Fibroblast of pulmonary artery (primary cell): Measurements from ENCODE around the gene TMEM184B.

ENCODE experiments used
- DNase-seq: peaks from one replicate; pipeline ENCODE4 v3.0.0-alpha.2; 2010; ENCODE audit warnings: low read depth
- H3K4me3 ChIP-seq: replicated peaks from 2 replicates; pipeline ENCODE4 v1.5.1; 2011; ENCODE audit warnings: low read depth, mild to moderate bottlenecking, control low read depth, low read length, moderate library complexity
- TF ChIP-seq, protein P1 (sequence below): IDR thresholded peaks from 2 replicates; pipeline ENCODE4 v1.5.1; 2011; ENCODE audit warnings: mild to moderate bottlenecking, control low read depth, low read length, inconsistent platforms; ENCODE audit errors: missing control alignments

The TMEM184B gene

DNA sequence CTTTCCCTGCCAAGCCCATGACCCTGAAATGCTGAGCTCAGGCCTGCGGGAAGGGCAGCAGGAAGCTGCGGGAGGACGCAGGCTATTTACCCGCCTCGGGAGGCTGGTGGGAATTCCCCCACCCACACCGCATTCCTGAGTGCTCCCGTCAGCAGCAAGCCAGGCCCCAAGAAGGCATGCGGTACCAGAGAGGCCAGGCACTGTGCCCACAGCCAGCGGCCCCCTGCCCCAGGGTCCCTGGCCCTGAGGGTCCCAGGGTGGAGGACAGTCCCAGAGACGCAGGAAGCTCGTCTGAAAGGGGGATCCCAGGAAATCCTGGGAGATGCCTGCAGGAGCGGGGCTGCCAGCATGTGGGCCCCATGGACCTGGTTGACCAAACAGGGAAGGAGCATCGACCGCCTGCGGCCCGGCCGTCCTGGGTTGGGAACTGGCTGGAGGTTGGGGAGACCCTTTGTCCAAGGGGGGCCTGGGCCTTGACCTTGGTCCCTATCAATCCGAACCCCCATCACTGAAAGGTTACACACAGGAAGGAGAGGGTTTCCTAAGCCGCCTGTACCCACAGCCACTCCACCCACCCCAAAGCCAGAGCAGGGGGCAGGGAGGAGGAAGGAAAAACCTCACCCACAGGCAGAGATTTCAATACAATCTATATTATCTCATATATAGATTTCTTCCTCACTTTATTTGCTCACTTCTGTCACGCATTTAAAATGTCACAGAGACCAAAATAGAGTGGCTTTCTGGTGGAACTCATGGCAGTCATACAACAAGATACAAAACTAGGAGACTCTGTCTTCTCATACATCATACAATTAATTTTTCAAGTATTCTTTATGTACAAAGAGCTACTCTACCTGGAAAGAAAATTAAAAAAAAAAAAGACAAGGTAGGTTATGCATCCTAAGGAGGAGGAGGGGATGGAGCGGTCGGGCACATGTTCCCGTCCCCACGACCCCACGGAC lies 53.9 kb downstream of the TMEM184B start:
- H3K4me3 ChIP-seq, result no peak overlapping the region
- TF ChIP-seq, protein P1, sequence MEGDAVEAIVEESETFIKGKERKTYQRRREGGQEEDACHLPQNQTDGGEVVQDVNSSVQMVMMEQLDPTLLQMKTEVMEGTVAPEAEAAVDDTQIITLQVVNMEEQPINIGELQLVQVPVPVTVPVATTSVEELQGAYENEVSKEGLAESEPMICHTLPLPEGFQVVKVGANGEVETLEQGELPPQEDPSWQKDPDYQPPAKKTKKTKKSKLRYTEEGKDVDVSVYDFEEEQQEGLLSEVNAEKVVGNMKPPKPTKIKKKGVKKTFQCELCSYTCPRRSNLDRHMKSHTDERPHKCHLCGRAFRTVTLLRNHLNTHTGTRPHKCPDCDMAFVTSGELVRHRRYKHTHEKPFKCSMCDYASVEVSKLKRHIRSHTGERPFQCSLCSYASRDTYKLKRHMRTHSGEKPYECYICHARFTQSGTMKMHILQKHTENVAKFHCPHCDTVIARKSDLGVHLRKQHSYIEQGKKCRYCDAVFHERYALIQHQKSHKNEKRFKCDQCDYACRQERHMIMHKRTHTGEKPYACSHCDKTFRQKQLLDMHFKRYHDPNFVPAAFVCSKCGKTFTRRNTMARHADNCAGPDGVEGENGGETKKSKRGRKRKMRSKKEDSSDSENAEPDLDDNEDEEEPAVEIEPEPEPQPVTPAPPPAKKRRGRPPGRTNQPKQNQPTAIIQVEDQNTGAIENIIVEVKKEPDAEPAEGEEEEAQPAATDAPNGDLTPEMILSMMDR, result no peak
- DNase-seq, result peak; percentile 96

DNA sequence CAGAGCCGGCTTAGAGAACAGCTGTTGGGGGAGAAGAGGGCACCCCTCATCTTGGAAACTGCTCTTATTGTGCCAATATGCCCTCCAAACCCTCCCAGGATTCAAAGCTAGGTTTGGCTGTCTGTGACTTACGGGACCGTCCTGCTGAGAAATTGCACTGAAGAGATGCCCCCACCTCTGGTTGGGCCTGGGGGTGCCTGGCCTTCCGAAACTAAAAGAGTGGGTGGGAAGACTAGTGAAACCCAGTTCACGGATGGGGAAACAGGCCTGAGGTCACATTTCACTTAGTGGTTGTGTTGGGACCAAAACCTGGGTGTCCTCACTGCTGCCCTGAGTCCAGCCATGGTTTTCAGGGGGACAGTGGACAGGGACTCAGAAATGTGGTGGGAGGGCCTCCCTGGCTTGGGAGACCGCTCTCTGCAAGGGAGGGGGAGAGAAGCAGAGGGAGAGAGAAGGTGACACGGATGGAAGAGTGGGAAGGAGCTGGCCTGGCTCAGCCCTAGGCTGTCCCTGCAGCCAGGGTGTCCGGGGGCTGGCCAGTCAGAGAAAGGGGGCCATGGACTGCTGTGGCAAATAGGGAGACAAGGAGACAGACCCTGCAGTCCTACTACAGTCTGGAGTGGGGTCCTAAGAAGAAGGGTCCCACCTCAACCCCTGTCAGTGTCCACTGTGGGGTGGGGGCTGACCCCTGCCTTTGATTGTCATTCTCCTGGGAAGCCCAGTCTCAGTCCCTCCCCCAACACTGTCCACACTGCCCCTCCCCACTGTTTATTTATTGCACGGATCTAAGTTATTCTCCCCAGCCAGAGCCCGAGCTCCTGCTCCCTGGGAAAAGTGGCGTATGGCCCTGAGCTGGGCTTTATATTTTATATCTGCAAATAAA lies 57.4 kb downstream of the TMEM184B start:
- DNase-seq, result no peak
- H3K4me3 ChIP-seq, result no peak overlapping the region
- TF ChIP-seq, protein P1, result no peak

DNA sequence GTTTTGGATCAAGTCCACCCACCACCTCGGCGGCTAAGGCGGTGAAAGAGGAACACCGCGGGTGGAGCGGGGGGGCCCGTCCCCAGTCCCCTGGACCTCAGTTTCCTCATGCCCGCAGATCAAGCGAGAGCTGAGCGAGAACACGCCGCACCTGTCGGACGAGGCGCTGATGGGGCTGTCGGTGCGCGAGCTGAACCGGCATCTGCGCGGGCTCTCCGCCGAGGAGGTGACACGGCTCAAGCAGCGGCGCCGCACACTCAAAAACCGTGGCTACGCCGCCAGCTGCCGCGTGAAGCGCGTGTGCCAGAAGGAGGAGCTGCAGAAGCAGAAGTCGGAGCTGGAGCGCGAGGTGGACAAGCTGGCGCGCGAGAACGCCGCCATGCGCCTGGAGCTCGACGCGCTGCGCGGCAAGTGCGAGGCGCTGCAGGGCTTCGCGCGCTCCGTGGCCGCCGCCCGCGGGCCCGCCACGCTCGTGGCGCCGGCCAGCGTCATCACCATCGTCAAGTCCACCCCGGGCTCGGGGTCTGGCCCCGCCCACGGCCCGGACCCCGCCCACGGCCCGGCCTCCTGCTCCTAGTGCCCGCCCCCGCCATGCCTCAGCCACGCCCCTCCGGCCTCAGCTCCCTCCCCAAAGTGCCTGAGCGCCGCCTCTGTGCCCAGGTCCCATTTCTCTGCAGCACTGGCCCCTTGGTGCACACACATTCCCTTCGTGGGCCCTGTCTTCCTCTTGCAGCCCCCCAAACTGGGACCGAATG lies 58.3 kb downstream of the TMEM184B start:
- TF ChIP-seq, protein P1, result no peak
- H3K4me3 ChIP-seq, result no peak overlapping the region
- DNase-seq, result peak; percentile 70

DNA sequence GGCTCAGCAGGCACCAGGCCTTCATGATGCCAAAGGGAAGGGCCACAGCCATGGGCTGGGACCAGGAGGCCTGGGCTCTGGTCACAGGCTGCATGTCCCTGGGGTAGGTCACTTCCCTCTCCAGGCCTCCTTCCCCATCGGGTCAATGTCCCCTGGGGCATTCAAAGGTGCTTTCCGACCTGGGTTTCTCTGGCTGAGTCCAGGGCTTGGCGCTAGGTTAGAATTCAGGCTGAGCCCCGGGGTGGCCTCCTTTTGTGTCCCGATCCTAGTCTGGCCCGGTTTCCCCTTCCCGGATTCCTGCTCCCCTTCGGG lies 58.9 kb downstream of the TMEM184B start:
- DNase-seq, result no peak
- H3K4me3 ChIP-seq, result no peak overlapping the region

DNA sequence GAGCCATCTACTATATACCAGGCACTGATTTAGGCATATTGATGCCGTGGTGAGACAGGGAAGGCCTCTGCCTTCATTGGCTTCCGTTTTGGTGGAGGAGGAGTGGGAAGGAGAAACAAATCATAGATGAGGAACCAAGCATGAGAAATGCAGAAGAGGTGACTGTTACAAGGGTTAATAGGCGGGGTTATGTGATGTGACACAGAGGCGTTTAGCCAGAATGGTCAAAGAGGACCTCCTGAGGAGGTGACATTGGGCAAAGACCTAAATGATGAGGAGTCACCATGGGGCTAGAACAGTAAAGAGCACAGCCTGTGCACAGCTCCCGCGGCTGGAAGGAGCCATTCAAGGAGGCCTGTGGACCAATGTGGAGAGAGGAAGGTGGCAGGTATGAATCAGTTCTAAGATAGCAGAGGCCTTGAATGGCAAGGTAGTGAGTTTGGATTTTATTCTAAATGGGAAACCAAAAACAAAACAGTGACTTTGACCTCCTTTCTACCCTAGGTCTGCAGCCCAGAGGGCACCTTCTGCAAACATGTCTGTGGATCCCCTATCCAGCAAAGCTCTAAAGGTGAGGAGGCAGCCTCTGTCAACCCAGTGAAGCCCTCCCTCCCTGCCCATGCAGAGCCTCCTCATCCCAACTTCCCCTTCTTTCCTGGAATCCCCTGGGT lies 59.4 kb downstream of the TMEM184B start:
- H3K4me3 ChIP-seq, result no peak overlapping the region
- peak; percentile 11 for DNase-seq

More for the DNA sequence above, 58.9 kb downstream of the TMEM184B start:
- TF ChIP-seq, protein P1, result no peak

More for the DNA sequence above, 59.4 kb downstream of the TMEM184B start:
- TF ChIP-seq, protein P1, result no peak
